CD4-positive, alpha-beta T cell treated with Interferon gamma for 1 hour (primary cell): ENCODE measurements around the gene FAM89B.

Experiments
- DNase-seq: peaks from one replicate; pipeline ENCODE4 v3.0.0-alpha.2; 2020

FAM89B gene

DNA sequence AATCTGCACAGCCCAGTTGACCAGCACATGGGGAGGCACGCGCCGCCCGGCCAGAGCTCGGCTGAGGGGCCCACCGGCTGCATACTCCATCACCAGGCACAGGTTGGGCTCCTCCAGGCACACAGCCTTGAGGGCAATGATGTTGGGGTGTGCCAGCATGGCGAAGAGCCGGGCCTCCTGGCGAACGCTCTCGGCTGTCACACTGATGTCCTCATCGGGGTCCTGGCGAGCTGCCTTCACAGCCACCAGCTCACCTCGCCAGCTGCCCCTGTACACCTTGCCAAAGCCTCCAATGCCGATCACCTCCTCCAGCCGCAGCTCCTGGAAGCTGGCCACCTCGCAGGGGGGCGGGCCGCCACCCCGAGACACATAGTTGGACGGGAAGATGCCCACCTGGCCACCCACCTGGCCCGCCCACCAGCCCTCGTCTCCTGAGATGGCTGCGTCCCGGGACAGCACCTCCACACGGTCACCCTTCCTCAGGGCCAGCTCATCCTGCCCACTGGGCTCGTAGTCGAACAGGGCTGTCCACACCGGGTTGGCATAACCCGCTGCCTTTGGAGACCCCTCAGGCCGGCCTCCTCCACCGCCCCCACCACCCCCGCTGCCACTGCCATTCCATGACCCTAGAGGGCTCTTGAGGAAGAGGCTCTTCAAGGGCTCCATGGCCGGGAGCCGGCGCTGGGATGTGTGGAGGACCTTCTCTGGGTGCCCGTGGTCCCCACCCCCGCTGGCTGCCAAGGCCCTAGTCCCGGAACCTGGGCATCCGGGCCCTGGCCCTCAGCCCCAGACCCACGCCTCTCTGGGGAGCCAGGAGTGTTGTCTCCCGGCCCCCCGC lies 41.0 kb downstream of the FAM89B start:
- DNase-seq: no peak

- peak; percentile 100 for DNase-seq
These were observed 43.1 kb downstream of the FAM89B start, which contains the start of gene PCNX3 for GRCh38 chr11:65615229-65615949. Gene PCNX3 (plus strand): TSS chr11:65615776. CDS start chr11:65616312, 536 bp downstream.

- DNase-seq: peak; percentile 43
These were observed 43.7 kb downstream of the FAM89B start for GRCh38 chr11:65615950-65616574.

GRCh38 chr11:65616575-65617001 lies 44.2 kb downstream of the FAM89B start:
- no peak for DNase-seq

GRCh38 chr11:65617136-65617850 lies 45.0 kb downstream of the FAM89B start:
- DNase-seq: no peak

DNA sequence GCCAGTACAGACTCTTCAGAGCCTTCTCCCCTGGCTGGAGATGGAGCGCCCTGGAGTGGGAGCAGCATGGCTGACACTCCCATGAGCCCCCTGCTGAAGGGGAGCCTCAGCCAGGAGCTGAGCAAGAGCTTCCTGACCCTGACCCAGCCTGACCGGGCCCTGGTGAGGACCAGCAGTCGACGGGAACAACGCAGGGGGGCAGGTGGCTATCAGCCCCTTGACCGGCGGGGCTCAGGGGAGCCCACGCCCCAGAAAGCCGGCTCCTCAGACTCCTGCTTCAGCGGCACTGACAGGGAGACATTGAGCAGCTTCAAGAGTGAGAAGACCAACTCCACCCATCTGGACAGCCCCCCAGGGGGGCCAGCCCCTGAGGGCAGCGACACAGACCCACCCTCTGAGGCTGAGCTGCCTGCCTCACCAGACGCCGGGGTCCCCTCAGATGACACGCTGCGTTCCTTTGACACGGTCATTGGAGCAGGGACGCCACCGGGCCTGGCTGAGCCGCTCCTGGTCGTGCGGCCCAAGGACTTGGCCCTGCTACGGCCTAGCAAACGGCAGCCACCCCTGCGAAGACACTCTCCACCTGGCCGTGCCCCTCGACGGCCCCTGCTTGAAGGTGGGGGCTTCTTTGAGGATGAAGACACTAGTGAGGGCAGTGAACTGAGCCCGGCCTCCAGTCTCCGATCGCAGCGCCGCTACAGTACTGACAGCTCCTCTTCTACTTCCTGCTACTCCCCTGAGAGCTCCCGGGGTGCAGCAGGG lies 45.8 kb downstream of the FAM89B start:
- no peak for DNase-seq

- no peak for DNase-seq
These were observed 46.4 kb downstream of the FAM89B start for GRCh38 chr11:65618763-65619162.

DNA sequence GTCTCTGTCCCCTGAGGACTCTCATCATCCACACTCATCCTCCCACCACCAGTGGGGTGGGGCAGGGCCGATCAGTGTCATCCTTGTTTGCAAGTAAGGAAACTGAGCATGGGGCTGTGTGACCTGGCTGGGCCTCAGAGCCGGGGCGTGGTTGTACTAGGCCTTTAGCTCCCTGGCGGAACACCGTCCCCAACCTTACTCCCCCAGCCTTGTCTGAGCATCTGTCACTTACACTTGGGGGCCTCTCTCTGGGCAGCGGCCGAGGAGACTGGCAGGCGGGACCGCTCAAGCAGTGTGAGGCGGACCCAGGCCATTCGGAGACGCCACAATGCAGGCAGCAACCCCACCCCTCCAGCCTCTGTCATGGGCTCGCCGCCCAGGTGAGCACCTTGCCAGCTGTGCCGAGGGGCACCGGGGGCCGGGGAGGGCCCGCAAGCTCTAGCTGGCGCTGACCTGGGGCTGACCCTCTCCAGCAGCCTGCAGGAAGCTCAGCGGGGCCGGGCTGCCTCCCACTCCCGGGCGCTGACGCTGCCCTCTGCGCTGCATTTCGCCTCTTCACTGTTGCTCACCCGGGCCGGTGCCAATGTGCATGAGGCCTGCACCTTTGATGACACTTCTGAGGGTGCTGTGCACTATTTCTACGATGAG lies 47.1 kb downstream of the FAM89B start:
- DNase-seq: no peak

DNA sequence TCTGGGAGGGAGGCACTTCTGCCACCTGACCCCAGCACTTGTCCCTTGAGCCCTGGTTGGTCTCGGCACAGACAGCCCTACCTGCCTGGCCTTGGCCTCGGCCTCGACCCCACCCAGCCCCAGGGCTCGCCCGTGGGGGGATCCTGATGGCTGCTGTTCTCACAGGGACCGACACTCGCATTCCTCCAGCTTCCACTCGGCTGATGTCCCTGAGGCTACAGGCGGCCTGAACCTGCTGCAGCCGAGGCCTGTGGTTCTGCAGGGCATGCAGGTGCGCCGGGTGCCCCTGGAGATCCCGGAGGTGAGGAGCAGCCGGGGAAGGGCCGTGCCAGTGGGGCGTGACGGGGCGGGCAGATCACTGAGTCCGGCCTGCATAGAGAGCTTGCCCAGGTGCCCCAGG lies 48.3 kb downstream of the FAM89B start:
- no peak for DNase-seq

DNA sequence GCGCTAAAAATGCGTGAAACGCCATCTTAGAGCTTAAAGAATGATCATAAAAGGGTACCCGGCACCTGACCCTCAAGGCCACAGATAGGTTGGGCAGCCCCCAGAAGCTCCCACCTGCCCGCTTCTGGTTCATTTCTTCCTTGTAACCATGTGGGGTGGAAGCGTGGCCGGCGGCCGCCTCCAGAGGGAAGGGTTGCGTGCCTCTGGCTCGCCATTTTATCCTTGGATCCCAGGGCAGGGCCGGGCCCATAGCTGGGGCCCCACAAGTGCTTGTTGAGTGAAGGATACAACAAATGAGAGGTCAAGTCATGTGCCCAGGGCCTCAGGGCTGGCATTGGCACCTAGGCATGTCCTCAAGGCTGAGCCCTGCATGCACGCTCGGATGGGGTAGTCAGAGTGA lies 49.1 kb downstream of the FAM89B start:
- no peak for DNase-seq

DNA sequence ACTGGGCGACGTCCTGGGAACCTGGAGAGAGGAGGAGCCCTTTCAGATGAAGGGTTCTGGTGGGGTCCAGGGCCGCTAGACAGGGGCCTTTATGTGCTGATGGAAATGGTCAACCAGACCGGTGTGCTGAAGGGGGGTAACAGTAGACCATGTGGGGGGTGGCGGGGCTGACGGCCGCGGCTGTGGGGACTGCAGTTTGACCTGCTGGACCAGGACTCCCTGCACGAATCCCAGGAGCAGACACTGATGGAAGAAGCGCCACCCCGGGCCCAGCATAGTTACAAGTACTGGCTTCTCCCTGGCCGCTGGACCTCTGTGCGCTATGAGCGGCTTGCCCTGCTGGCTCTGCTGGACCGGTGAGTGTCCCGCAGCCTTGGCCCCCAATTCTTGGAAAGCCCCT lies 49.7 kb downstream of the FAM89B start:
- DNase-seq: no peak

GRCh38 chr11:65623177-65623576 lies 50.8 kb downstream of the FAM89B start:
- no peak for DNase-seq
